GM23338 (cell line): ENCODE measurements around the gene ARHGAP19. TPM values are rescaled to one million over a fixed set of nuclear protein-coding genes. Genes with fewer than 3 reads are reported as not detected.

ENCODE experiments used
- ATAC-seq: fragments of 200-7000 bp; cut with Tn5 transposase; 3 replicates; pipeline ENCODE4 v1.9.1; 2020
- DNase-seq: peaks from one replicate; pipeline ENCODE4 v3.0.0-alpha.2; 2015; ENCODE audit warnings: low spot score
- H2AFZ ChIP-seq: fragments of 200-600 bp; sonication (generic); 2 replicates; pipeline ENCODE4 v1.8.0; 2016; ENCODE audit warnings: antibody characterized with exemption, mild to moderate bottlenecking, moderate library complexity
- H3F3A ChIP-seq: fragments of 200-600 bp; sonication (generic); replicated peaks from 2 replicates; pipeline ENCODE4 v1.8.0; 2017; ENCODE audit warnings: antibody characterized with exemption, mixed run types, low read depth
- H3K27ac ChIP-seq: fragments of 200-600 bp; sonication (generic); 2 replicates; pipeline ENCODE4 v1.6.1; 2016; ENCODE audit warnings: low read depth
- H3K27me3 ChIP-seq: fragments of 200-600 bp; sonication (generic); 2 replicates; pipeline ENCODE4 v1.8.0; 2016; ENCODE audit warnings: mild to moderate bottlenecking, mixed run types, moderate library complexity; ENCODE audit not compliant: insufficient read depth
- H3K36me3 ChIP-seq: fragments of 200-600 bp; sonication (generic); 2 replicates; pipeline ENCODE4 v1.8.0; 2016; ENCODE audit warnings: mild to moderate bottlenecking; ENCODE audit not compliant: insufficient read depth
- H3K4me1 ChIP-seq: fragments of 200-600 bp; sonication (generic); 2 replicates; pipeline ENCODE4 v1.8.0; 2016; ENCODE audit warnings: mild to moderate bottlenecking, moderate library complexity; ENCODE audit not compliant: insufficient read depth
- H3K4me2 ChIP-seq: fragments of 200-600 bp; sonication (generic); 2 replicates; pipeline ENCODE4 v1.7.1; 2017; ENCODE audit warnings: mixed run types
- H3K4me3 ChIP-seq: fragments of 200-600 bp; sonication (generic); 2 replicates; pipeline ENCODE4 v1.6.1; 2016; ENCODE audit warnings: mixed run types
- H3K79me2 ChIP-seq: fragments of 200-600 bp; sonication (generic); replicated peaks from 2 replicates; pipeline ENCODE4 v1.8.0; 2017; ENCODE audit warnings: mild to moderate bottlenecking; ENCODE audit not compliant: insufficient read depth
- H3K9me2 ChIP-seq: fragments of 200-600 bp; sonication (generic); 2 replicates; pipeline ENCODE4 v1.8.0; 2017; ENCODE audit not compliant: insufficient read depth
- H4K20me1 ChIP-seq: fragments of 200-600 bp; sonication (generic); replicated peaks from 2 replicates; pipeline ENCODE4 v1.8.0; 2017; ENCODE audit warnings: mild to moderate bottlenecking; ENCODE audit not compliant: insufficient read depth
- H3K27ac Mint-ChIP-seq: 2 replicates; pipeline ENCODE4 v1.8.0; 2020; ENCODE audit warnings: inconsistent platforms, mild to moderate bottlenecking, moderate library complexity, mixed read lengths
- H3K27me3 Mint-ChIP-seq: 3 replicates; pipeline ENCODE4 v1.8.0; 2022; ENCODE audit warnings: low read depth, mild to moderate bottlenecking, moderate library complexity, mixed read lengths, inconsistent platforms; ENCODE audit not compliant: insufficient read depth, poor library complexity
- H3K36me3 Mint-ChIP-seq: 3 replicates; pipeline ENCODE4 v1.8.0; 2021; ENCODE audit warnings: low read depth, mild to moderate bottlenecking, inconsistent platforms, moderate library complexity, mixed read lengths
- H3K4me1 Mint-ChIP-seq: 3 replicates; pipeline ENCODE4 v1.8.0; 2020; ENCODE audit warnings: mild to moderate bottlenecking, inconsistent platforms, mixed read lengths
- H3K4me3 Mint-ChIP-seq: 3 replicates; pipeline ENCODE4 v1.8.0; 2021; ENCODE audit warnings: moderate library complexity, mild to moderate bottlenecking, inconsistent platforms, mixed read lengths
- H3K9me3 Mint-ChIP-seq: 3 replicates; pipeline ENCODE4 v1.8.0; 2020; ENCODE audit warnings: moderate library complexity, mild to moderate bottlenecking, inconsistent platforms, mixed read lengths
- CREB1 ChIP-seq: fragments of 250-450 bp; sonication (Bioruptor Pico); IDR thresholded peaks from 2 replicates; pipeline ENCODE4 v1.5.0; 2020; ENCODE audit warnings: low read depth, mild to moderate bottlenecking, moderate library complexity
- CTCF ChIP-seq, 2 experiments: fragments of 200-600 bp in 1 of 2; sonication (generic) in 1 of 2; conservative IDR thresholded peaks; 2 replicates each; pipeline versions ENCODE4 v1.5.1 to v1.6.1; 2016 to 2017; ENCODE audit warnings: antibody characterized with exemption in 2 of 2, low read depth in 2 of 2, mild to moderate bottlenecking in 2 of 2, moderate library complexity in 1 of 2
- EZH2 ChIP-seq: fragments of 200-600 bp; sonication (generic); IDR thresholded peaks from one replicate; pipeline ENCODE4 v1.8.0; 2017; ENCODE audit warnings: antibody characterized with exemption, mild to moderate bottlenecking, low read depth; ENCODE audit not compliant: unreplicated experiment
- EZH2phosphoT487 ChIP-seq: fragments of 200-600 bp; sonication (generic); IDR thresholded peaks from one replicate; pipeline ENCODE4 v1.8.1; 2018; ENCODE audit warnings: antibody characterized with exemption; ENCODE audit not compliant: unreplicated experiment
- JUNB ChIP-seq: IDR thresholded peaks from one replicate; pipeline ENCODE4 v1.6.1; 2016; ENCODE audit warnings: antibody characterized with exemption; ENCODE audit not compliant: unreplicated experiment
- NANOG ChIP-seq: IDR thresholded peaks from 2 replicates; pipeline ENCODE4 v1.6.1; 2016; ENCODE audit warnings: antibody characterized with exemption, borderline replicate concordance
- POLR2AphosphoS5 ChIP-seq: IDR thresholded peaks from 2 replicates; pipeline ENCODE4 v1.6.1; 2016; ENCODE audit warnings: antibody characterized with exemption, low read depth
- STAT1 ChIP-seq: IDR thresholded peaks from one replicate; pipeline ENCODE4 v1.6.1; 2016; ENCODE audit warnings: antibody characterized with exemption; ENCODE audit not compliant: unreplicated experiment
- ZNF114 ChIP-seq: fragments of 250-450 bp; sonication (Bioruptor Pico); IDR thresholded peaks from 2 replicates; pipeline ENCODE4 v1.5.0; 2020; ENCODE audit warnings: mild to moderate bottlenecking, moderate library complexity
- ZNF331 ChIP-seq: fragments of 250-450 bp; sonication (Bioruptor Pico); IDR thresholded peaks from 2 replicates; pipeline ENCODE4 v1.5.0; 2020; ENCODE audit warnings: low read depth, mild to moderate bottlenecking, moderate library complexity
- polyA plus RNA-seq: library from polyadenylated mRNA; unstranded; fragments of >200 nt; fragmentation: Nextera tagmentation; extraction: Ambion mirVana; gene quantifications from 2 replicates; pipeline ENCODE4 v1.2.1, GENCODE V29; 2016
- total RNA-seq: library from RNA; depleted of rRNA; stranded (reverse); fragments of >200 nt; shearing (Covaris generic); gene quantifications from 2 replicates; pipeline ENCODE4 v1.2.3, GENCODE V29; 2014
- TF ChIP-seq, protein P1 (sequence below): fragments of 250-450 bp; sonication (Bioruptor Pico); IDR thresholded peaks from 2 replicates; pipeline ENCODE4 v1.5.0; 2020; ENCODE audit warnings: mild to moderate bottlenecking, moderate library complexity
- TF ChIP-seq, protein P2 (sequence below): IDR thresholded peaks from 2 replicates; pipeline ENCODE4 v1.6.1; 2016; ENCODE audit warnings: antibody characterized with exemption
- TF ChIP-seq, protein P3 (sequence below): IDR thresholded peaks from one replicate; pipeline ENCODE4 v1.6.1; 2018; ENCODE audit warnings: antibody characterized with exemption; ENCODE audit not compliant: unreplicated experiment

The ARHGAP19 gene
- total and polyA plus RNA-seq, 2 experiments from 2014 or later, result 11.5 to 38.8 TPM

DNA sequence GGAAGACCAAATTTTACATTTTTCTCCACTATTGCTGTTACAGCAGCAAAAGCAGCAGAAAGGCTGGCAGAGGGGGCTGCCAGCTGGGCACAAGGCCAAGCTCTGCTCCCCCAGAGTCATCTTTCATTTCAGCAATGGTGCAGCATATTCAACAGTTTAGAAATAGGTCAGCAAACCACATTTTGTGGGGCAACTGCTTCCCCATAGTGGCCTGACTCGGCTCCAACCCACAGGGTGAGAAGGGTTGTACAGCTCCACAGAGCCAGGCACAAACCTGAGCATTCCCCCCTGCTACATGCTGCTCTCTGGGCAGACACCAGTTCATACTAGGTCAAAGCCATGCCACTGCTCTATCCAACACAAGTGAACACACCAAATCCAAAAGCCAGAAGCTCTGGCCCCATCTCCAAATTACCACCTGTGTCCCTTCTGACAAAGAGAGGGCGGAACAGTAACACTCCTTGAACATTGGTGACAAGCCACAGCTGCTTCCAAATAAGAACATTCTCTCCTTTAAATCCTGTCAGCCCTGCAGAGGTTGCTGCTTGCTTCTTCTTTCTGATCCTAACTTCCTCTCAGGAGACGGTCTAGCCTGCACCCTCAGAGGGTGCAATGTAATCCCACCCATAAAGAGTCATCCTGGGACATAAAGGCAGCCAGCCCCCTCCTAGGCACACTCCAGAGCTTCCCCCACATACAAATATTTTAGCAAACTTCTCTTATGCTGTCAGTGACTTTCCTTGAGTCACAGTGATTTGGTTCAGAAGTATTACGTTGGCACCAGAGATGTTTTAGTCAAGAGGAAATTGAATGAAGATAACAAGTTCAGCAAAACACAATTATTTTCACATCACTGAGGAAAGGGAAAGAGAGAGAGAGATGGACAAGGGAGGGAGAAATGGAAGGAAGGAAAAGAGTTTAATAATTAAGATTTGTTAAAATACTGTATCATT is 67.7 kb downstream of the ARHGAP19 start:
- Histone ChIP-seq H3K27ac (no peak overlapping the region), H2AFZ (no peak overlapping the region), H3K4me2 (no peak overlapping the region), H3K9me2 (no peaks in the 10 kb centered on the region), H3K4me1 (no peaks in the 10 kb centered on the region), H3K4me3 (no peak overlapping the region), H3K27me3 (no peaks in the 10 kb centered on the region), H3K36me3 (peaks cover 4% of the 10 kb centered on the region; the same call in 1 of the 2 replicates), H3K79me2 (no peaks in the 10 kb centered on the region), H3F3A (no peaks in the 10 kb centered on the region), H4K20me1 (no peaks in the 10 kb centered on the region; the same call in 1 of the 2 replicates)
- Mint-ChIP-seq H3K27ac (no peak overlapping the region), H3K9me3 (no peaks in the 10 kb centered on the region), H3K4me3 (no peak overlapping the region), H3K27me3 (no peaks in the 10 kb centered on the region), H3K4me1 (peaks cover 12% of the 10 kb centered on the region), H3K36me3 (no peaks in the 10 kb centered on the region)
- ATAC-seq (no peak), DNase-seq (no peak)
- TF ChIP-seq POLR2AphosphoS5 (no peak), JUNB (no peak), STAT1 (no peak), CREB1 (CRISPR knock-in tag) (no peak), CTCF (conservative IDR thresholded peaks at IDR 0.05; ENCODE audit: low read depth in 2 of 2) (no peak), EZH2phosphoT487 (no peak), ZNF114 (no peak), EZH2 (no peak), NANOG (no peak), ZNF331 (no peak)
- TF ChIP-seq, protein P1, sequence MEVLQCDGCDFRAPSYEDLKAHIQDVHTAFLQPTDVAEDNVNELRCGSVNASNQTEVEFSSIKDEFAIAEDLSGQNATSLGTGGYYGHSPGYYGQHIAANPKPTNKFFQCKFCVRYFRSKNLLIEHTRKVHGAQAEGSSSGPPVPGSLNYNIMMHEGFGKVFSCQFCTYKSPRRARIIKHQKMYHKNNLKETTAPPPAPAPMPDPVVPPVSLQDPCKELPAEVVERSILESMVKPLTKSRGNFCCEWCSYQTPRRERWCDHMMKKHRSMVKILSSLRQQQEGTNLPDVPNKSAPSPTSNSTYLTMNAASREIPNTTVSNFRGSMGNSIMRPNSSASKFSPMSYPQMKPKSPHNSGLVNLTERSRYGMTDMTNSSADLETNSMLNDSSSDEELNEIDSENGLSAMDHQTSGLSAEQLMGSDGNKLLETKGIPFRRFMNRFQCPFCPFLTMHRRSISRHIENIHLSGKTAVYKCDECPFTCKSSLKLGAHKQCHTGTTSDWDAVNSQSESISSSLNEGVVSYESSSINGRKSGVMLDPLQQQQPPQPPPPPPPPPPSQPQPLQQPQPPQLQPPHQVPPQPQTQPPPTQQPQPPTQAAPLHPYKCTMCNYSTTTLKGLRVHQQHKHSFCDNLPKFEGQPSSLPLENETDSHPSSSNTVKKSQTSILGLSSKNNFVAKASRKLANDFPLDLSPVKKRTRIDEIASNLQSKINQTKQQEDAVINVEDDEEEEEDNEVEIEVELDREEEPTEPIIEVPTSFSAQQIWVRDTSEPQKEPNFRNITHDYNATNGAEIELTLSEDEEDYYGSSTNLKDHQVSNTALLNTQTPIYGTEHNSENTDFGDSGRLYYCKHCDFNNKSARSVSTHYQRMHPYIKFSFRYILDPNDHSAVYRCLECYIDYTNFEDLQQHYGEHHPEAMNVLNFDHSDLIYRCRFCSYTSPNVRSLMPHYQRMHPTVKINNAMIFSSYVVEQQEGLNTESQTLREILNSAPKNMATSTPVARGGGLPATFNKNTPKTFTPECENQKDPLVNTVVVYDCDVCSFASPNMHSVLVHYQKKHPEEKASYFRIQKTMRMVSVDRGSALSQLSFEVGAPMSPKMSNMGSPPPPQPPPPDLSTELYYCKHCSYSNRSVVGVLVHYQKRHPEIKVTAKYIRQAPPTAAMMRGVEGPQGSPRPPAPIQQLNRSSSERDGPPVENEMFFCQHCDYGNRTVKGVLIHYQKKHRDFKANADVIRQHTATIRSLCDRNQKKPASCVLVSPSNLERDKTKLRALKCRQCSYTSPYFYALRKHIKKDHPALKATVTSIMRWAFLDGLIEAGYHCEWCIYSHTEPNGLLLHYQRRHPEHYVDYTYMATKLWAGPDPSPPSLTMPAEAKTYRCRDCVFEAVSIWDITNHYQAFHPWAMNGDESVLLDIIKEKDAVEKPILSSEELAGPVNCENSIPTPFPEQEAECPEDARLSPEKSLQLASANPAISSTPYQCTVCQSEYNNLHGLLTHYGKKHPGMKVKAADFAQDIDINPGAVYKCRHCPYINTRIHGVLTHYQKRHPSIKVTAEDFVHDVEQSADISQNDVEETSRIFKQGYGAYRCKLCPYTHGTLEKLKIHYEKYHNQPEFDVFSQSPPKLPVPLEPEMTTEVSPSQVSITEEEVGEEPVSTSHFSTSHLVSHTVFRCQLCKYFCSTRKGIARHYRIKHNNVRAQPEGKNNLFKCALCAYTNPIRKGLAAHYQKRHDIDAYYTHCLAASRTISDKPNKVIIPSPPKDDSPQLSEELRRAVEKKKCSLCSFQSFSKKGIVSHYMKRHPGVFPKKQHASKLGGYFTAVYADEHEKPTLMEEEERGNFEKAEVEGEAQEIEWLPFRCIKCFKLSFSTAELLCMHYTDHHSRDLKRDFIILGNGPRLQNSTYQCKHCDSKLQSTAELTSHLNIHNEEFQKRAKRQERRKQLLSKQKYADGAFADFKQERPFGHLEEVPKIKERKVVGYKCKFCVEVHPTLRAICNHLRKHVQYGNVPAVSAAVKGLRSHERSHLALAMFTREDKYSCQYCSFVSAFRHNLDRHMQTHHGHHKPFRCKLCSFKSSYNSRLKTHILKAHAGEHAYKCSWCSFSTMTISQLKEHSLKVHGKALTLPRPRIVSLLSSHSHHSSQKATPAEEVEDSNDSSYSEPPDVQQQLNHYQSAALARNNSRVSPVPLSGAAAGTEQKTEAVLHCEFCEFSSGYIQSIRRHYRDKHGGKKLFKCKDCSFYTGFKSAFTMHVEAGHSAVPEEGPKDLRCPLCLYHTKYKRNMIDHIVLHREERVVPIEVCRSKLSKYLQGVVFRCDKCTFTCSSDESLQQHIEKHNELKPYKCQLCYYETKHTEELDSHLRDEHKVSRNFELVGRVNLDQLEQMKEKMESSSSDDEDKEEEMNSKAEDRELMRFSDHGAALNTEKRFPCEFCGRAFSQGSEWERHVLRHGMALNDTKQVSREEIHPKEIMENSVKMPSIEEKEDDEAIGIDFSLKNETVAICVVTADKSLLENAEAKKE (CRISPR knock-in tag), result no peak
- TF ChIP-seq, protein P2, sequence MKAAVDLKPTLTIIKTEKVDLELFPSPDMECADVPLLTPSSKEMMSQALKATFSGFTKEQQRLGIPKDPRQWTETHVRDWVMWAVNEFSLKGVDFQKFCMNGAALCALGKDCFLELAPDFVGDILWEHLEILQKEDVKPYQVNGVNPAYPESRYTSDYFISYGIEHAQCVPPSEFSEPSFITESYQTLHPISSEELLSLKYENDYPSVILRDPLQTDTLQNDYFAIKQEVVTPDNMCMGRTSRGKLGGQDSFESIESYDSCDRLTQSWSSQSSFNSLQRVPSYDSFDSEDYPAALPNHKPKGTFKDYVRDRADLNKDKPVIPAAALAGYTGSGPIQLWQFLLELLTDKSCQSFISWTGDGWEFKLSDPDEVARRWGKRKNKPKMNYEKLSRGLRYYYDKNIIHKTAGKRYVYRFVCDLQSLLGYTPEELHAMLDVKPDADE, result no peak
- TF ChIP-seq, protein P3, sequence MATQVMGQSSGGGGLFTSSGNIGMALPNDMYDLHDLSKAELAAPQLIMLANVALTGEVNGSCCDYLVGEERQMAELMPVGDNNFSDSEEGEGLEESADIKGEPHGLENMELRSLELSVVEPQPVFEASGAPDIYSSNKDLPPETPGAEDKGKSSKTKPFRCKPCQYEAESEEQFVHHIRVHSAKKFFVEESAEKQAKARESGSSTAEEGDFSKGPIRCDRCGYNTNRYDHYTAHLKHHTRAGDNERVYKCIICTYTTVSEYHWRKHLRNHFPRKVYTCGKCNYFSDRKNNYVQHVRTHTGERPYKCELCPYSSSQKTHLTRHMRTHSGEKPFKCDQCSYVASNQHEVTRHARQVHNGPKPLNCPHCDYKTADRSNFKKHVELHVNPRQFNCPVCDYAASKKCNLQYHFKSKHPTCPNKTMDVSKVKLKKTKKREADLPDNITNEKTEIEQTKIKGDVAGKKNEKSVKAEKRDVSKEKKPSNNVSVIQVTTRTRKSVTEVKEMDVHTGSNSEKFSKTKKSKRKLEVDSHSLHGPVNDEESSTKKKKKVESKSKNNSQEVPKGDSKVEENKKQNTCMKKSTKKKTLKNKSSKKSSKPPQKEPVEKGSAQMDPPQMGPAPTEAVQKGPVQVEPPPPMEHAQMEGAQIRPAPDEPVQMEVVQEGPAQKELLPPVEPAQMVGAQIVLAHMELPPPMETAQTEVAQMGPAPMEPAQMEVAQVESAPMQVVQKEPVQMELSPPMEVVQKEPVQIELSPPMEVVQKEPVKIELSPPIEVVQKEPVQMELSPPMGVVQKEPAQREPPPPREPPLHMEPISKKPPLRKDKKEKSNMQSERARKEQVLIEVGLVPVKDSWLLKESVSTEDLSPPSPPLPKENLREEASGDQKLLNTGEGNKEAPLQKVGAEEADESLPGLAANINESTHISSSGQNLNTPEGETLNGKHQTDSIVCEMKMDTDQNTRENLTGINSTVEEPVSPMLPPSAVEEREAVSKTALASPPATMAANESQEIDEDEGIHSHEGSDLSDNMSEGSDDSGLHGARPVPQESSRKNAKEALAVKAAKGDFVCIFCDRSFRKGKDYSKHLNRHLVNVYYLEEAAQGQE, result no peak
